Measurements from ENCODE around the gene MAPRE3. TPM values are rescaled to one million over a fixed set of nuclear protein-coding genes. Genes with fewer than 3 reads are reported as not detected.

The MAPRE3 gene
- total RNA-seq, 2 experiments from 2014 or later = 3.4 to 4.5 TPM

DNA sequence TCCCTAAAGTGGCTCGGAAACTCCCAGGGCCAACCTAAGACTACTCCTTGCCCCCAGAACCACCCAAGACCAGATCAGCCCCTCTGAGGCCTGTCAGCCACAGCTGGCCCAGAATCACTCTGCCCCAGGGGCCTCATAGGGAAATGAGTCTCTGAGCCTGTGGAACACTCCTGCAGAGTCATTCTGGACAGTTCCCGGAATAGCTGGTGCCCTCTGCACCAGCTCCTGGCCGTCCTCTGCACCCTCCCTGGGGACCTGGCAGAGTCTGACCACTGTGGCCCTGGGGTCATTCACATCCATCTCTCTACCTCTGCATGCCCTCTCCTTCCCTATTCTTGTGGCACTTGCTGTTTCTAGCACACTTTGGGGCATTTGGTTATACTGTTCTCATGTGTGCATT is 47.7 kb downstream of the MAPRE3 start:
- ATAC-seq (ENCODE audit: poor library complexity) = no peak
- POLR2A ChIA-PET = no interaction called here
- intact Hi-C loops (cut with DNase I, micrococcal nuclease) = no loop called here

DNA sequence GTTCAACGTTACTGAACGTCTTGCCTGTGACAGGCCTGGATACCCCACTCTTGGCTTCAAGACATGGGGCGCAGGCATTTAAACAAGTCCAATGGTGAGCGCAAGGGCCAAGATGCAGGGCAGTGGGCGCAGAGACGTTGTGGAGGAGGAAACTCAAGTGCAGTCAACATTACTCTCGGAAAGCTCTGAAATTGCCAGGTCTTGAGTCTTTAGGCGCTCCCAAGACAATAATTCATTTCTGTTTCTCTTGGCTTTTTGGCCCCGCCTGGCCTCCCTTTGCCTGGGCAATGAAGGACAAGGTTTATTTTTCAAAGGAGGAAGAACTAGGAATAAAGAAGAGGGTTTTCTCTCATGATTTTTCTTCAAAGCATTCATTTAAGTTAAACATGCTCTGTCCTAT is 49.0 kb downstream of the MAPRE3 start:
- H3K36me3 Mint-ChIP-seq (ENCODE audit: low read depth) = no peaks in the 10 kb centered on the region

More for the DNA sequence above, 47.7 kb downstream of the MAPRE3 start:
- H3K4me1 ChIP-seq (ENCODE audit: insufficient read depth, low read length) = no peaks in the 10 kb centered on the region
- no peak overlapping the region for H3K27ac Mint-ChIP-seq
- TF ChIP-seq, protein P1, sequence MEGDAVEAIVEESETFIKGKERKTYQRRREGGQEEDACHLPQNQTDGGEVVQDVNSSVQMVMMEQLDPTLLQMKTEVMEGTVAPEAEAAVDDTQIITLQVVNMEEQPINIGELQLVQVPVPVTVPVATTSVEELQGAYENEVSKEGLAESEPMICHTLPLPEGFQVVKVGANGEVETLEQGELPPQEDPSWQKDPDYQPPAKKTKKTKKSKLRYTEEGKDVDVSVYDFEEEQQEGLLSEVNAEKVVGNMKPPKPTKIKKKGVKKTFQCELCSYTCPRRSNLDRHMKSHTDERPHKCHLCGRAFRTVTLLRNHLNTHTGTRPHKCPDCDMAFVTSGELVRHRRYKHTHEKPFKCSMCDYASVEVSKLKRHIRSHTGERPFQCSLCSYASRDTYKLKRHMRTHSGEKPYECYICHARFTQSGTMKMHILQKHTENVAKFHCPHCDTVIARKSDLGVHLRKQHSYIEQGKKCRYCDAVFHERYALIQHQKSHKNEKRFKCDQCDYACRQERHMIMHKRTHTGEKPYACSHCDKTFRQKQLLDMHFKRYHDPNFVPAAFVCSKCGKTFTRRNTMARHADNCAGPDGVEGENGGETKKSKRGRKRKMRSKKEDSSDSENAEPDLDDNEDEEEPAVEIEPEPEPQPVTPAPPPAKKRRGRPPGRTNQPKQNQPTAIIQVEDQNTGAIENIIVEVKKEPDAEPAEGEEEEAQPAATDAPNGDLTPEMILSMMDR (IDR thresholded peaks at IDR 0.05) = no peak
- CTCF ChIA-PET = no interaction called here
- H3K9me3 Mint-ChIP-seq = no peaks in the 10 kb centered on the region
- peaks cover 3% of the 10 kb centered on the region for H3K36me3 ChIP-seq (ENCODE audit: insufficient read depth, low read length)
- no peaks in the 10 kb centered on the region for H3K27me3 ChIP-seq (ENCODE audit: control insufficient read depth in 1 of 2, insufficient read depth in 2 of 2, low read length in 2 of 2)
- no peaks in the 10 kb centered on the region for H3K27me3 Mint-ChIP-seq
- no peak overlapping the region for H3K27ac ChIP-seq (ENCODE audit: low read depth in 1 of 2, low read length in 2 of 2)
- no peak overlapping the region for H3K4me3 Mint-ChIP-seq
- no peaks in the 10 kb centered on the region for H3K9me3 ChIP-seq (ENCODE audit: control insufficient read depth in 1 of 2, insufficient read depth in 1 of 2, low read length in 2 of 2)
- DNase-seq = no peak
- H3K4me1 Mint-ChIP-seq (ENCODE audit: low read depth) = no peaks in the 10 kb centered on the region
- H3K4me3 ChIP-seq (ENCODE audit: low read length) = no peak overlapping the region
- no peaks in the 10 kb centered on the region for H3K36me3 Mint-ChIP-seq (ENCODE audit: low read depth)

DNA sequence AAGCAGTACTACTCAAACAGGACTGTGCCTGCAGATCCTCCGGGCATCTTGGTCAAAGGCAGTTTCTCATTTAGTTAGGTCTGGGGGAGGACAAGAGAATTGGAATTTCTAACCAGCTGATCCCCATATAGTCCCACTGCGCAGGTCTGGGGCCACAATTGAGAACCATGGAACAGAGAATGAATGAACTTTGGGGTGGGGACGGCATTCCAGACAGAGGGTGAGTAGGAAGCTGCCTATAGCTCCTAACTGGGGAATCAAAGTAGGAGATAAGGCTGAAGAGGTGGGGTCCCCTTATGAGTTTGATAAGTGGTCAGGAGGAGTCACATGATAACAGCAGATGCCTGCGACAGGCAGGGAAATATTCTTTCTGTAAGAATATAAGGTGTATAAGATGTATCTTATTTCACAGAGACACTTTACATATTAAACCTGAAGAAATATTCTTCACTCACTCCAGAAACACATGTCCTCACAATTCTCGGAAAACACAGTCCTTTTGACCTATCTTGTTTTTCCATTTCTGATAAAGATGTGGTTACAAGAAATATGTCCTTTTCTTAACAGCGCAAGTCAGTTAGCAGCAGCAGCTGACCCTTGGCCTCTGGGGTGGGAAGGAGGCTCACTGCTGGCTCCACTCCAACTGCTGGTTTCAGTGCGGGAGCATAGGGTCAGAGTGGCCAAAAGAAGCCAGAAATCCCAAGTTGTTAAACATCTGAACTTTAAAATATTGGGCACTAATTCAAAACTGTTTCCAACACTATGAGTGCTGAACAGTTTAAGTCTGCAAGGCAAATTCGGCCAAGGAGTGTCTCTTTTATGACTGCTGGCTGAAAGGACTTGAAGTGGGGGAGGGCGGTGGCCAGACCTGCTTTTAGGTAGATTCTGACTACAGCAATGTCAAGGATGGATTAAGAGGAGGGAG is 49.8 kb downstream of the MAPRE3 start:
- Histone ChIP-seq H3K27ac (ENCODE audit: low read depth in 1 of 2, low read length in 2 of 2) (no peak overlapping the region), H3K27me3 (ENCODE audit: control insufficient read depth in 1 of 2, insufficient read depth in 2 of 2, low read length in 2 of 2) (no peaks in the 10 kb centered on the region), H3K9me3 (ENCODE audit: control insufficient read depth in 1 of 2, insufficient read depth in 1 of 2, low read length in 2 of 2) (no peaks in the 10 kb centered on the region), H3K36me3 (ENCODE audit: insufficient read depth, low read length) (peaks cover 3% of the 10 kb centered on the region), H3K4me1 (ENCODE audit: insufficient read depth, low read length) (no peaks in the 10 kb centered on the region), H3K4me3 (ENCODE audit: low read length) (no peak overlapping the region)
- no peak for ATAC-seq (ENCODE audit: poor library complexity)
- CTCF ChIA-PET = no interaction called here
- TF ChIP-seq, protein P1 (IDR thresholded peaks at IDR 0.05) = no peak
- Mint-ChIP-seq H3K4me3 (no peak overlapping the region), H3K27ac (no peak overlapping the region), H3K27me3 (no peaks in the 10 kb centered on the region), H3K9me3 (no peaks in the 10 kb centered on the region), H3K36me3 (ENCODE audit: low read depth) (no peaks in the 10 kb centered on the region), H3K4me1 (ENCODE audit: low read depth) (no peaks in the 10 kb centered on the region)
- intact Hi-C loops (cut with DNase I, micrococcal nuclease) = no loop called here
- POLR2A ChIA-PET = no interaction called here
- DNase-seq = no peak

More for the DNA sequence above, 49.0 kb downstream of the MAPRE3 start:
- no peak overlapping the region for H3K4me3 ChIP-seq (ENCODE audit: low read length)
- peaks cover 3% of the 10 kb centered on the region for H3K36me3 ChIP-seq (ENCODE audit: insufficient read depth, low read length)
- CTCF ChIA-PET = no interaction called here
- no peaks in the 10 kb centered on the region for H3K9me3 Mint-ChIP-seq
- no peaks in the 10 kb centered on the region for H3K4me1 Mint-ChIP-seq (ENCODE audit: low read depth)
- no peak overlapping the region for H3K27ac Mint-ChIP-seq
- no peak overlapping the region for H3K4me3 Mint-ChIP-seq
- H3K27me3 Mint-ChIP-seq = no peaks in the 10 kb centered on the region
- DNase-seq (no peak), ATAC-seq (ENCODE audit: poor library complexity) (no peak)
- intact Hi-C loops (cut with DNase I, micrococcal nuclease) = no loop called here
- H3K27me3 ChIP-seq (ENCODE audit: control insufficient read depth in 1 of 2, insufficient read depth in 2 of 2, low read length in 2 of 2) = no peaks in the 10 kb centered on the region
- no peaks in the 10 kb centered on the region for H3K9me3 ChIP-seq (ENCODE audit: control insufficient read depth in 1 of 2, insufficient read depth in 1 of 2, low read length in 2 of 2)
- TF ChIP-seq, protein P1 (IDR thresholded peaks at IDR 0.05) = no peak
- no peak overlapping the region for H3K27ac ChIP-seq (ENCODE audit: low read depth in 1 of 2, low read length in 2 of 2)
- POLR2A ChIA-PET = no interaction called here
- H3K4me1 ChIP-seq (ENCODE audit: insufficient read depth, low read length) = no peaks in the 10 kb centered on the region
